H1 (cell line): ENCODE results near the gene HPN. TPM values are rescaled to one million over a fixed set of nuclear protein-coding genes. Genes with fewer than 3 reads are reported as not detected.

Experiments used
- CTCF ChIA-PET: fragments of 300-600 bp; sonication (Branson Sonifier 250); formaldehyde crosslinking; loops from one replicate; lab custom pipeline; 2021; ENCODE audit not compliant: partially characterized antibody; lab: Charles Lee
- POLR2A ChIA-PET: fragments of 300-600 bp; sonication (Branson Sonifier 250); formaldehyde crosslinking; loops from one replicate; lab custom pipeline; 2021; ENCODE audit warnings: inconsistent platforms; ENCODE audit not compliant: partially characterized antibody; lab: Charles Lee
- DNase-seq, 2 experiments: peaks; one replicate each; pipeline versions ENCODE4 v3.0.0 to v3.0.0-alpha.2; 2010 to 2022; ENCODE audit warnings: low spot score in 2 of 2, low read depth in 1 of 2, mixed read lengths in 1 of 2
- FAIRE-seq: peaks from 2 replicates; lab custom pipeline; 2011; peaks lifted over from hg19 to GRCh38; lab: Jason Lieb, UNC
- H2AFZ ChIP-seq: 2 replicates; pipeline ENCODE4 v1.8.1; 2012; ENCODE audit warnings: low read length, inconsistent platforms
- H2AK5ac ChIP-seq: 2 replicates; pipeline ENCODE4 v1.6.1; 2013; ENCODE audit warnings: low read depth, low read length
- H2BK120ac ChIP-seq: replicated peaks from 2 replicates; pipeline ENCODE3; 2013; ENCODE audit warnings: low read depth, low read length, inconsistent platforms
- H2BK12ac ChIP-seq: 2 replicates; pipeline ENCODE4 v1.6.1; 2013; ENCODE audit warnings: low read depth, low read length
- H2BK15ac ChIP-seq: 2 replicates; pipeline ENCODE4 v1.6.1; 2013; ENCODE audit warnings: low read length
- H2BK20ac ChIP-seq: 2 replicates; pipeline ENCODE4 v1.6.1; 2013; ENCODE audit warnings: low read length
- H2BK5ac ChIP-seq: 2 replicates; pipeline ENCODE4 v1.6.1; 2013; ENCODE audit warnings: low read depth, low read length
- H3K14ac ChIP-seq: 2 replicates; pipeline ENCODE4 v1.6.1; 2013; ENCODE audit warnings: inconsistent platforms; ENCODE audit not compliant: insufficient read length
- H3K18ac ChIP-seq: 2 replicates; pipeline ENCODE4 v1.6.1; 2013; ENCODE audit warnings: low read length; ENCODE audit errors: extremely low read depth
- H3K23ac ChIP-seq: 2 replicates; pipeline ENCODE4 v1.6.1; 2013; ENCODE audit warnings: inconsistent platforms; ENCODE audit not compliant: insufficient read length
- H3K23me2 ChIP-seq: 2 replicates; pipeline ENCODE4 v1.6.1; 2013; ENCODE audit warnings: low read depth, low read length
- H3K27ac ChIP-seq: 2 replicates; pipeline ENCODE4 v1.6.1; 2011; ENCODE audit warnings: low read depth, low read length, inconsistent platforms
- H3K27me3 ChIP-seq, 4 experiments: replicated peaks in 1 of 4; 1 replicate in 1 of 4; 2 replicates in 3 of 4; pipeline versions ENCODE4 v1.6.1 to v1.8.1; 2011 to 2013; ENCODE audit warnings: low read length in 3 of 4, mild to moderate bottlenecking in 3 of 4, inconsistent platforms in 2 of 4, mixed read lengths in 2 of 4, moderate library complexity in 1 of 4; ENCODE audit not compliant: control insufficient read depth in 3 of 4, insufficient read depth in 3 of 4; ENCODE audit errors: extremely low read depth in 1 of 4
- H3K36me3 ChIP-seq, 4 experiments: 2 replicates each; pipeline versions ENCODE4 v1.6.1 to v1.8.1; 2011 to 2013; ENCODE audit warnings: mild to moderate bottlenecking in 4 of 4, low read length in 3 of 4, moderate library complexity in 2 of 4, control low read depth in 1 of 4, inconsistent platforms in 1 of 4; ENCODE audit not compliant: insufficient read depth in 4 of 4, control insufficient read depth in 2 of 4
- H3K4ac ChIP-seq: replicated peaks from 2 replicates; pipeline ENCODE3; 2013; ENCODE audit warnings: low read length, low read depth, mixed read lengths, inconsistent platforms; ENCODE audit not compliant: insufficient read length
- H3K4me1 ChIP-seq, 4 experiments: replicated peaks in 1 of 4; 1 replicate in 1 of 4; 2 replicates in 3 of 4; pipeline versions ENCODE4 v1.6.1 to v1.8.1; 2011 to 2013; ENCODE audit warnings: low read length in 3 of 4, inconsistent platforms in 2 of 4, mixed read lengths in 1 of 4; ENCODE audit not compliant: insufficient read depth in 4 of 4, control insufficient read depth in 3 of 4
- H3K4me2 ChIP-seq, 2 experiments: 2 replicates each; pipeline versions ENCODE4 v1.6.1 to v1.8.1; 2011 to 2013; ENCODE audit warnings: low read depth in 2 of 2, low read length in 2 of 2, control low read depth in 1 of 2, inconsistent platforms in 1 of 2, mild to moderate bottlenecking in 1 of 2; ENCODE audit not compliant: insufficient read depth in 1 of 2
- H3K4me3 ChIP-seq, 4 experiments: fragments of 200-600, 300-600 bp in 1 of 4; sonication (generic), shearing (Covaris generic), sonication (Bioruptor Twin) in 1 of 4; 2 replicates each; pipeline versions ENCODE4 v1.5.1 to v1.8.1; 2011 to 2016; ENCODE audit warnings: low read length in 4 of 4, low read depth in 3 of 4, control low read depth in 2 of 4, inconsistent platforms in 2 of 4, mild to moderate bottlenecking in 2 of 4, mixed read lengths in 1 of 4, moderate library complexity in 1 of 4; ENCODE audit not compliant: insufficient read depth in 2 of 4; ENCODE audit errors: extremely low read depth in 1 of 4
- H3K56ac ChIP-seq: replicated peaks from 2 replicates; pipeline ENCODE3; 2013; ENCODE audit warnings: low read depth, mild to moderate bottlenecking, mixed read lengths, low read length, inconsistent platforms; ENCODE audit not compliant: insufficient read length
- H3K79me1 ChIP-seq: 2 replicates; pipeline ENCODE4 v1.6.1; 2013; ENCODE audit warnings: low read depth, low read length, control low read depth
- H3K79me2 ChIP-seq, 2 experiments: 2 replicates each; pipeline versions ENCODE4 v1.6.1 to v1.8.1; 2012 to 2013; ENCODE audit warnings: low read length in 2 of 2, mild to moderate bottlenecking in 2 of 2, inconsistent platforms in 1 of 2; ENCODE audit not compliant: insufficient read depth in 2 of 2, control insufficient read depth in 1 of 2
- H3K9ac ChIP-seq, 4 experiments: replicated peaks in 1 of 4; 1 replicate in 1 of 4; 2 replicates in 3 of 4; pipeline versions ENCODE4 v1.6.1 to v1.8.1; 2011 to 2013; ENCODE audit warnings: low read depth in 3 of 4, low read length in 3 of 4, control low read depth in 2 of 4, mild to moderate bottlenecking in 2 of 4, moderate library complexity in 2 of 4, inconsistent platforms in 1 of 4; ENCODE audit errors: extremely low read depth in 1 of 4
- H3K9me3 ChIP-seq, 2 experiments: 2 replicates each; pipeline versions ENCODE4 v1.6.1 to v1.8.1; 2012 to 2013; ENCODE audit warnings: mild to moderate bottlenecking in 2 of 2, moderate library complexity in 2 of 2, control low read depth in 1 of 2, inconsistent platforms in 1 of 2, low read depth in 1 of 2, low read length in 1 of 2, mixed read lengths in 1 of 2; ENCODE audit not compliant: insufficient read depth in 2 of 2
- H4K20me1 ChIP-seq, 2 experiments: replicated peaks in 1 of 2; 2 replicates each; pipeline versions ENCODE3 to v1.8.1; 2011 to 2013; ENCODE audit warnings: inconsistent platforms in 2 of 2, low read length in 2 of 2, mild to moderate bottlenecking in 1 of 2; ENCODE audit not compliant: insufficient read depth in 2 of 2, control insufficient read depth in 1 of 2
- H4K5ac ChIP-seq: 2 replicates; pipeline ENCODE4 v1.6.1; 2013; ENCODE audit warnings: low read length, low read depth, mixed read lengths, inconsistent platforms; ENCODE audit not compliant: insufficient read length
- H4K8ac ChIP-seq: 2 replicates; pipeline ENCODE4 v1.8.0; 2013; ENCODE audit warnings: mild to moderate bottlenecking, moderate library complexity, low read length, inconsistent platforms; ENCODE audit not compliant: insufficient read depth; ENCODE audit errors: extremely low read depth
- H4K91ac ChIP-seq: replicated peaks from 2 replicates; pipeline ENCODE3; 2013; ENCODE audit warnings: low read length, mixed read lengths, inconsistent platforms; ENCODE audit not compliant: insufficient read length
- CTBP2 ChIP-seq: IDR thresholded peaks from 2 replicates; pipeline ENCODE4 v1.7.0; 2011; ENCODE audit warnings: borderline replicate concordance, mild to moderate bottlenecking, moderate library complexity, mixed read lengths, low read length; ENCODE audit not compliant: insufficient read depth, insufficient read length
- EZH2 ChIP-seq: fragments of 200-600 bp; sonication (generic); IDR thresholded peaks from 2 replicates; pipeline ENCODE4 v1.7.1; 2012; ENCODE audit warnings: low read depth, mild to moderate bottlenecking, moderate library complexity, low read length, inconsistent platforms; ENCODE audit not compliant: severe bottlenecking
- GABPA ChIP-seq: IDR thresholded peaks from 2 replicates; pipeline ENCODE4 v1.6.1; 2011; ENCODE audit warnings: mild to moderate bottlenecking, low read length, moderate library complexity, borderline replicate concordance; ENCODE audit not compliant: insufficient read depth
- RNF2 ChIP-seq: fragments of 200-900, 300-1000 bp; sonication (generic); IDR thresholded peaks from 2 replicates; pipeline ENCODE4 v1.7.1; 2016; ENCODE audit warnings: borderline replicate concordance, low read depth, mild to moderate bottlenecking, antibody characterized with exemption, low read length; ENCODE audit not compliant: poor library complexity, severe bottlenecking; ENCODE audit errors: missing control alignments
- SIX5 ChIP-seq: IDR thresholded peaks from 2 replicates; pipeline ENCODE4 v1.6.1; 2011; ENCODE audit warnings: mild to moderate bottlenecking, low read depth, low read length
- SP1 ChIP-seq: IDR thresholded peaks from 2 replicates; pipeline ENCODE4 v1.6.1; 2011; ENCODE audit warnings: low read depth, low read length
- USF2 ChIP-seq: IDR thresholded peaks from 2 replicates; pipeline ENCODE4 v1.6.1; 2011; ENCODE audit warnings: low read length, improper control_type of control experiment
- WGBS, 2 experiments: shearing (Covaris generic) in 1 of 2; methylation state at CpG; one replicate each; pipeline versions ENCODE4 v1.1.6 to v1.1.7; 2013 to 2015; ENCODE audit warnings: low lambda C conversion rate in 2 of 2, mixed read lengths in 2 of 2, inconsistent platforms in 1 of 2, low coverage in 1 of 2, missing lambda C conversion rate in 1 of 2; ENCODE audit not compliant: insufficient replicate concordance in 2 of 2, insufficient coverage in 1 of 2, insufficient read length in 1 of 2; ENCODE audit errors: extremely low coverage in 1 of 2, missing lambda C conversion rate in 1 of 2; 5-methylcytosine and 5-hydroxymethylcytosine counted together
- polyA plus RNA-seq, 7 experiments: library from polyadenylated mRNA; depleted of rRNA in 3 of 7; stranded (reverse) in 5 of 7; unstranded in 2 of 7; fragments of >200 nt in 5 of 7; fragments of 200-250 nt in 2 of 7; gene quantifications; 1 replicate in 5 of 7; 2 replicates in 1 of 7; 4 replicates in 1 of 7; pipeline versions ENCODE4 v1.2.1 to v1.2.3, GENCODE V29; 2011 to 2013; ENCODE audit warnings: missing spikeins in 2 of 7, mixed read lengths in 2 of 7
- total RNA-seq: library from RNA; stranded (reverse); fragmentation: NEBNext Ultra II Directional; extraction: Animal tissue kit (Norgen Biotek cat#: 25700); gene quantifications from 2 replicates; pipeline ENCODE4 v1.2.1, GENCODE V29; 2021
- TF ChIP-seq, protein P1 (sequence below): IDR thresholded peaks from 2 replicates; pipeline ENCODE4 v1.6.1; 2012; ENCODE audit warnings: inconsistent platforms

Gene HPN
- total and polyA plus RNA-seq, 2 of the 8 experiments (the other 6 are each of a cell fraction or from before 2014, with no cell fraction given) = 14.7 to 33.7 TPM

GRCh38 chr19:35077411-35078223 lies 36.1 kb downstream of the HPN start:
- Histone ChIP-seq H3K56ac (no peak overlapping the region), H3K4me1 (peaks cover 0 to 2% (median 0%) of the 10 kb centered on the region in 4 experiments; a peak in 1 of 7 replicates), H4K8ac (no peak overlapping the region), H4K20me1 (no peaks in the 10 kb centered on the region), H3K23me2 (no peaks in the 10 kb centered on the region; the same call in 1 of the 2 replicates), H3K4me3 (no peak overlapping the region), H3K9me3 (no peaks in the 10 kb centered on the region; a peak in 1 of 4 replicates), H3K4ac (peak overlapping the region; percentile 21), H3K14ac (no peak overlapping the region), H4K5ac (no peak overlapping the region), H3K79me1 (no peaks in the 10 kb centered on the region), H4K91ac (peak overlapping the region; percentile 93), H2BK15ac (peak overlapping the region; percentile 81), H3K9ac (no peak overlapping the region), H2BK12ac (peak overlapping the region; percentile 84; the same call in 1 of the 2 replicates), H2BK5ac (peak overlapping the region; percentile 66), H2BK120ac (no peak overlapping the region), H3K23ac (no peak overlapping the region), H2BK20ac (peak overlapping the region; percentile 90; the same call in 1 of the 2 replicates), H3K4me2 (no peak overlapping the region), H3K27me3 (no peaks in the 10 kb centered on the region; a peak in 2 of 7 replicates), H3K79me2 (no peaks in the 10 kb centered on the region), H2AK5ac (peak overlapping the region; percentile 90), H2AFZ (no peak overlapping the region), H3K27ac (no peak overlapping the region), H3K36me3 (no peaks in the 10 kb centered on the region), H3K18ac (no peak overlapping the region)
- 91% methylated on average over 17 of the region's 17 CpGs; no CpG with 5 or more reads in 1 of the 2 experiments for WGBS, 2 experiments
- ChIA-PET POLR2A (no interaction called here), CTCF (interaction anchor here (0.7 to 1.2 kb wide), 2 partner anchors 10 to 34 kb away, joined by 3 read pairs; no protein-coding TSS in a partner anchor)
- DNase-seq = no peak
- TF ChIP-seq RNF2 (no peak), SIX5 (no peak), USF2 (no peak), SP1 (no peak), EZH2 (no peak), CTBP2 (no peak), GABPA (no peak)
- TF ChIP-seq, protein P1, sequence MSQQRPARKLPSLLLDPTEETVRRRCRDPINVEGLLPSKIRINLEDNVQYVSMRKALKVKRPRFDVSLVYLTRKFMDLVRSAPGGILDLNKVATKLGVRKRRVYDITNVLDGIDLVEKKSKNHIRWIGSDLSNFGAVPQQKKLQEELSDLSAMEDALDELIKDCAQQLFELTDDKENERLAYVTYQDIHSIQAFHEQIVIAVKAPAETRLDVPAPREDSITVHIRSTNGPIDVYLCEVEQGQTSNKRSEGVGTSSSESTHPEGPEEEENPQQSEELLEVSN = no peak
- no peak for FAIRE-seq
